ENCODE measurements around the gene TBXAS1. TPM values are rescaled to one million over a fixed set of nuclear protein-coding genes. Genes with fewer than 3 reads are reported as not detected.
A peak's percentile ranks its signal among the peaks of the same experiment; 100 is the strongest.

The TBXAS1 gene
- total RNA-seq, 5 donors from 2014 or later (not counting 1 experiment from before 2014, with no cell fraction given) = 5.2 to 14.2 (median 7.3) TPM

DNA sequence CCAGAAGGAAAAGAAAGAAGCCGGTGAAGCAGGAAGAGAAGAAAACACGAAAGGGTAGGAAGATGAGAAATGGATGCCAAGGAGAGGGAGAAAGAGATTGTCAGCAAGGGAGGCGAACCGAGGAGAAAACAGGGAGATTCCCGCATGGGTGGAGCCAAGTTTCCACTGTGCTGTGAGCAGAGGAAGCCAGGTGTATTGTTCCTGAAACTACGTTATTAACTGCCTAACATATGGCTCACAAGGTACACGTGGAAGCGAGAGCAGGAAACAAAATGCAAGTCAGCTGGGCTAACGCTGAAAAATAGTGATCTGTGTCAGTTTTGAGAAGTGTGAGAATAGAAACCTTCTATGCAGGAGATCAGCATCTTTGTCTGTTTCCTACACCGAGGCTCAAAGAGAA is 30.8 kb upstream of the TBXAS1 start:
- CTCF ChIA-PET = no interaction called here
- Histone ChIP-seq H3K36me3 (ENCODE audit: control insufficient read depth in 2 of 2, extremely low read depth in 1 of 2, insufficient read depth in 1 of 2, low read length in 1 of 2) (no peaks in the 10 kb centered on the region), H3K27me3 (replicated peaks in 1 of 2; ENCODE audit: control insufficient read depth in 2 of 2, extremely low read depth in 1 of 2, insufficient read depth in 2 of 2, low read length in 1 of 2) (no peaks in the 10 kb centered on the region), H3K4me3 (ENCODE audit: control insufficient read depth in 1 of 2, extremely low read depth in 1 of 2, low read length in 1 of 2) (no peak overlapping the region), H3K27ac (ENCODE audit: low read length) (no peak overlapping the region), H3K4me1 (ENCODE audit: control insufficient read depth in 1 of 2, extremely low read depth in 1 of 2, insufficient read depth in 2 of 2, low read length in 2 of 2) (no peaks in the 10 kb centered on the region), H3K9me3 (no peaks in the 10 kb centered on the region)
- Mint-ChIP-seq H3K27me3 (peaks cover 0 to 2% of the 10 kb centered on the region in 2 donors), H3K9me3 (peaks cover 3 to 13% (median 11%) of the 10 kb centered on the region in 3 donors), H3K4me1 (peaks cover 6 to 9% (median 7%) of the 10 kb centered on the region in 3 donors), H3K4me3 (no peak overlapping the region), H3K36me3 (no peaks in the 10 kb centered on the region), H3K27ac (no peak overlapping the region)
- peak in 1 of 4 experiments; percentile 40 for ATAC-seq (replicated peaks in 1 of 4)
- 56% methylated on average over 6 of the region's 10 CpGs for WGBS (ENCODE audit: insufficient coverage)
- no peak for DNase-seq
- POLR2A ChIA-PET = no interaction called here

DNA sequence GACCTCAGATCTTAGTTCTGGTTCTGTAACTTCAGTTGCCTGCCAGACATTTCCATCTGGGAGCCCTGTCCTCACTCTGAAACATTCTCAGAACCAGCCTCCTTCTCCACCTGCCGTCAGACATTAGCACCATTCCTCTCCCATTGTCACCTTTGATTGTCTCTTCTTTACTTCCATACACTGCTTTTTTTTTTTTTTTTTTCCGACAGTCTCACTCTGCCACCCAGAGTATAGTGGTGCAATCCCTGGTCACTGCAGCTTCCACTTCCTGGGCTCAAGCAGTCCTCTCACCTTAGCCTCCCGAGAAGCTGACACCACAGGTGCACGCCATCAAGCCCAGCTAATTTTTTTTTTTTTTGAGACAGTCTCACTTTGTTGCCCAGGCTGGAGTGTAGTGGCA is 30.2 kb upstream of the TBXAS1 start:
- no peak for ATAC-seq (replicated peaks in 1 of 4)
- peaks cover 3 to 13% (median 11%) of the 10 kb centered on the region in 3 donors for H3K9me3 Mint-ChIP-seq
- H3K27me3 Mint-ChIP-seq = peaks cover 0 to 2% of the 10 kb centered on the region in 2 donors
- no peaks in the 10 kb centered on the region for H3K36me3 Mint-ChIP-seq
- Histone ChIP-seq H3K36me3 (ENCODE audit: control insufficient read depth in 2 of 2, extremely low read depth in 1 of 2, insufficient read depth in 1 of 2, low read length in 1 of 2) (no peaks in the 10 kb centered on the region), H3K4me3 (ENCODE audit: control insufficient read depth in 1 of 2, extremely low read depth in 1 of 2, low read length in 1 of 2) (no peak overlapping the region), H3K4me1 (ENCODE audit: control insufficient read depth in 1 of 2, extremely low read depth in 1 of 2, insufficient read depth in 2 of 2, low read length in 2 of 2) (no peaks in the 10 kb centered on the region), H3K27me3 (replicated peaks in 1 of 2; ENCODE audit: control insufficient read depth in 2 of 2, extremely low read depth in 1 of 2, insufficient read depth in 2 of 2, low read length in 1 of 2) (no peaks in the 10 kb centered on the region), H3K9me3 (no peaks in the 10 kb centered on the region), H3K27ac (ENCODE audit: low read length) (no peak overlapping the region)
- ChIA-PET POLR2A (no interaction called here), CTCF (interaction anchor here in 1 of 2 donors (0.7 kb wide), 1 partner anchor 442 kb away, joined by 11 read pairs; no protein-coding TSS in a partner anchor)
- H3K4me1 Mint-ChIP-seq = peaks cover 6 to 9% (median 7%) of the 10 kb centered on the region in 3 donors
- 76% methylated on average over 2 of the region's 4 CpGs for WGBS (ENCODE audit: insufficient coverage)
- no peak overlapping the region for H3K27ac Mint-ChIP-seq
- H3K4me3 Mint-ChIP-seq = no peak overlapping the region
- no peak for DNase-seq

GRCh38 chr7:139799586-139799985 is 29.5 kb upstream of the TBXAS1 start:
- 92% methylated on average over 2 of the region's 2 CpGs for WGBS (ENCODE audit: insufficient coverage)
- CTCF ChIA-PET = interaction anchor here in 1 of 2 donors (0.7 kb wide), 1 partner anchor 443 kb away, joined by 11 read pairs; no protein-coding TSS in a partner anchor
- Mint-ChIP-seq H3K27ac (no peak overlapping the region), H3K27me3 (peaks cover 0 to 2% of the 10 kb centered on the region in 2 donors), H3K4me1 (peaks cover 6 to 9% (median 7%) of the 10 kb centered on the region in 3 donors), H3K9me3 (peaks cover 3 to 13% (median 11%) of the 10 kb centered on the region in 3 donors), H3K4me3 (no peak overlapping the region), H3K36me3 (no peaks in the 10 kb centered on the region)
- POLR2A ChIA-PET = no interaction called here
- ATAC-seq (replicated peaks in 1 of 4) (no peak), DNase-seq (no peak)
- Histone ChIP-seq H3K27ac (ENCODE audit: low read length) (no peak overlapping the region), H3K9me3 (no peaks in the 10 kb centered on the region), H3K4me1 (ENCODE audit: control insufficient read depth in 1 of 2, extremely low read depth in 1 of 2, insufficient read depth in 2 of 2, low read length in 2 of 2) (no peaks in the 10 kb centered on the region), H3K27me3 (replicated peaks in 1 of 2; ENCODE audit: control insufficient read depth in 2 of 2, extremely low read depth in 1 of 2, insufficient read depth in 2 of 2, low read length in 1 of 2) (no peaks in the 10 kb centered on the region), H3K4me3 (ENCODE audit: control insufficient read depth in 1 of 2, extremely low read depth in 1 of 2, low read length in 1 of 2) (no peak overlapping the region), H3K36me3 (ENCODE audit: control insufficient read depth in 2 of 2, extremely low read depth in 1 of 2, insufficient read depth in 1 of 2, low read length in 1 of 2) (no peaks in the 10 kb centered on the region)

DNA sequence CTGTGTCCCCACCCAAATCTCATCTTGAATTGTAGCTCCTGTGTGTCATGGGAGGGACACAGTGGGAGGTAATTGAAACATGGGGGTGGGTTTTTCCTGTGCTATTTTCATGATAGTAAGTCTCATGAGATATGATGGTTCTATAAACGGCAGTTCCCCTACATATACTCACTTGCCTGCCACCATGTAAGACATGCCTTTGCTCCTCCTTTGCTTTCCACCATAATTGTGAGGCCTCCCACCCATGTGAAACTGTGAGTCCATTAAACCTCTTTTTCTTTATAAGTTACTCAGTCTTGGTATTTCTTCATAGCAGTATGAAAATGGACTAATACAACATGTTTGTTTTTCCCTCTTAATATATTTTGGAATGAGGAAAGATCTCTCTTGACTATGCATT is 24.5 kb upstream of the TBXAS1 start:
- ATAC-seq (replicated peaks in 1 of 4) = no peak
- H3K4me1 ChIP-seq (ENCODE audit: control insufficient read depth in 1 of 2, extremely low read depth in 1 of 2, insufficient read depth in 2 of 2, low read length in 2 of 2) = no peaks in the 10 kb centered on the region
- H3K4me1 Mint-ChIP-seq = no peaks in the 10 kb centered on the region
- H3K27me3 ChIP-seq (replicated peaks in 1 of 2; ENCODE audit: control insufficient read depth in 2 of 2, extremely low read depth in 1 of 2, insufficient read depth in 2 of 2, low read length in 1 of 2) = peaks cover 0 to 3% of the 10 kb centered on the region in 2 experiments
- DNase-seq = no peak
- WGBS (ENCODE audit: insufficient coverage) = no CpG with 5 or more reads among the region's 1 CpG
- H3K9me3 ChIP-seq = no peaks in the 10 kb centered on the region
- no peaks in the 10 kb centered on the region for H3K36me3 Mint-ChIP-seq
- H3K27ac Mint-ChIP-seq = no peak overlapping the region
- no peaks in the 10 kb centered on the region for H3K36me3 ChIP-seq (ENCODE audit: control insufficient read depth in 2 of 2, extremely low read depth in 1 of 2, insufficient read depth in 1 of 2, low read length in 1 of 2)
- ChIA-PET CTCF (no interaction called here), POLR2A (interaction anchor here in 1 of 2 donors (0.6 kb wide), 1 partner anchor 201 kb away, joined by 3 read pairs; no protein-coding TSS in a partner anchor)
- peaks cover 0 to 9% (median 7%) of the 10 kb centered on the region in 3 donors for H3K9me3 Mint-ChIP-seq
- H3K27ac ChIP-seq (ENCODE audit: low read length) = no peak overlapping the region
- peaks cover 0 to 6% of the 10 kb centered on the region in 2 donors for H3K27me3 Mint-ChIP-seq
- H3K4me3 ChIP-seq (ENCODE audit: control insufficient read depth in 1 of 2, extremely low read depth in 1 of 2, low read length in 1 of 2) = no peak overlapping the region
- H3K4me3 Mint-ChIP-seq = no peak overlapping the region

DNA sequence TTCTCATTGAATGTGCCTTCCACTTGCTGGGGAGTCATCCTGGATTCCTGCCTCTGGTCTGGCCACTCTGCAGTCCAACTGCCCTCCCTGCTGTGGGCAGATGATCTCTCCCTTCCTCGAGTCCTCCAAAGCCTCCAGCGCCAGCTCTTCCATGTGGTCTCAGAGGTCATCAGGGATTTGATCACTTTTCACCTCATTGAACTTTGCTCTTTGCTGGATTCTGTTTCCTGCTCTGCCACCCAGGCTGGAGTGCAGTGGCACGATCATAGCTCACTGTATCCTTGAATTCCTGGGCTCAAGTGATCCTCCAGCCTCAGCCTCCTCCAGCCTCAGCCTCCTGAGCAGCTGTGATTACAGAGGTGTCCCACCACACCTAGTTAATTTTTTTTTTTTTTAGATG is 22.1 kb upstream of the TBXAS1 start:
- H3K9me3 ChIP-seq = no peaks in the 10 kb centered on the region
- no peak overlapping the region for H3K27ac Mint-ChIP-seq
- H3K27ac ChIP-seq (ENCODE audit: low read length) = no peak overlapping the region
- POLR2A ChIA-PET = no interaction called here
- peaks cover 0 to 7% of the 10 kb centered on the region in 2 donors for H3K27me3 Mint-ChIP-seq
- ATAC-seq (replicated peaks in 1 of 4) (no peak), DNase-seq (no peak)
- H3K4me3 Mint-ChIP-seq = no peak overlapping the region
- WGBS (ENCODE audit: insufficient coverage) = 89% methylated on average over 2 of the region's 3 CpGs
- CTCF ChIA-PET = no interaction called here
- H3K4me1 ChIP-seq (ENCODE audit: control insufficient read depth in 1 of 2, extremely low read depth in 1 of 2, insufficient read depth in 2 of 2, low read length in 2 of 2) = no peaks in the 10 kb centered on the region
- no peak overlapping the region for H3K4me3 ChIP-seq (ENCODE audit: control insufficient read depth in 1 of 2, extremely low read depth in 1 of 2, low read length in 1 of 2)
- H3K36me3 ChIP-seq (ENCODE audit: control insufficient read depth in 2 of 2, extremely low read depth in 1 of 2, insufficient read depth in 1 of 2, low read length in 1 of 2) = no peaks in the 10 kb centered on the region
- H3K36me3 Mint-ChIP-seq = no peaks in the 10 kb centered on the region
- H3K27me3 ChIP-seq (replicated peaks in 1 of 2; ENCODE audit: control insufficient read depth in 2 of 2, extremely low read depth in 1 of 2, insufficient read depth in 2 of 2, low read length in 1 of 2) = peaks cover 0 to 4% of the 10 kb centered on the region in 2 experiments
- H3K9me3 Mint-ChIP-seq = peaks cover 0 to 9% (median 7%) of the 10 kb centered on the region in 3 donors
- H3K4me1 Mint-ChIP-seq = no peaks in the 10 kb centered on the region

- no peak overlapping the region for H3K27ac Mint-ChIP-seq
- peaks cover 0 to 4% of the 10 kb centered on the region in 2 experiments for H3K27me3 ChIP-seq (replicated peaks in 1 of 2; ENCODE audit: control insufficient read depth in 2 of 2, extremely low read depth in 1 of 2, insufficient read depth in 2 of 2, low read length in 1 of 2)
- H3K4me1 Mint-ChIP-seq = no peaks in the 10 kb centered on the region
- 90% methylated on average over 2 of the region's 3 CpGs for WGBS (ENCODE audit: insufficient coverage)
- no peaks in the 10 kb centered on the region for H3K36me3 ChIP-seq (ENCODE audit: control insufficient read depth in 2 of 2, extremely low read depth in 1 of 2, insufficient read depth in 1 of 2, low read length in 1 of 2)
- no peaks in the 10 kb centered on the region for H3K36me3 Mint-ChIP-seq
- ChIA-PET CTCF (no interaction called here), POLR2A (no interaction called here)
- no peak overlapping the region for H3K27ac ChIP-seq (ENCODE audit: low read length)
- no peak for ATAC-seq (replicated peaks in 1 of 4)
- no peak overlapping the region for H3K4me3 ChIP-seq (ENCODE audit: control insufficient read depth in 1 of 2, extremely low read depth in 1 of 2, low read length in 1 of 2)
- no peak overlapping the region for H3K4me3 Mint-ChIP-seq
- no peak for DNase-seq
- H3K9me3 Mint-ChIP-seq = no peaks in the 10 kb centered on the region
- H3K27me3 Mint-ChIP-seq = peaks cover 0 to 5% of the 10 kb centered on the region in 2 donors
- no peaks in the 10 kb centered on the region for H3K4me1 ChIP-seq (ENCODE audit: control insufficient read depth in 1 of 2, extremely low read depth in 1 of 2, insufficient read depth in 2 of 2, low read length in 2 of 2)
- H3K9me3 ChIP-seq = no peaks in the 10 kb centered on the region
Observed at GRCh38 chr7:139808427-139808826, 20.6 kb upstream of the TBXAS1 start.

Data from T-cell (primary cell).